Stomach (tissue), 4 donors: ENCODE results near the gene RCOR3.
"Not testable (repeated sequence)": the region's sequence is repeated elsewhere in the genome, so short reads cannot be mapped to it uniquely, and the experiment has no call there.

Experiments used
- CTCF ChIP-seq, 7 experiments: fragments of 450-650 bp in 4 of 7; fragments of 200-600 bp in 3 of 7; sonication (generic) in 3 of 7; IDR thresholded peaks; one replicate each; pipeline ENCODE4 v1.5.1; 2016 to 2019; ENCODE audit warnings: antibody characterized with exemption in 7 of 7, control low read depth in 2 of 7, mild to moderate bottlenecking in 1 of 7
- POLR2A ChIP-seq, 4 donors: fragments of 450-650 bp; IDR thresholded peaks; one replicate each; pipeline ENCODE4 v1.6.1; 2016; ENCODE audit warnings: antibody characterized with exemption in 4 of 4, control low read depth in 2 of 4, mild to moderate bottlenecking in 1 of 4, moderate library complexity in 1 of 4
- POLR2AphosphoS5 ChIP-seq, 3 donors: sonication (generic); formaldehyde crosslinking; IDR thresholded peaks; one replicate each; pipeline ENCODE4 v1.6.1; 2016; ENCODE audit warnings: antibody characterized with exemption in 3 of 3

GRCh38 chr1:211243639-211244038 is 15.5 kb upstream of the RCOR3 start:
- not testable (repeated sequence) for TF ChIP-seq POLR2AphosphoS5, CTCF, POLR2A (IDR thresholded peaks at IDR 0.05)
